Measurements from ENCODE around the gene BAD. TPM values are rescaled to one million over a fixed set of nuclear protein-coding genes. Genes with fewer than 3 reads are reported as not detected.

The BAD gene
- total and polyA plus RNA-seq, 9 donors: 3.4 to 125 (median 63.6) TPM

GRCh38 chr11:64305691-64306562, 21.5 kb upstream of the BAD start:
- peaks cover 2% of the 10 kb centered on the region for H3K27me3 ChIP-seq
- H3K27ac ChIP-seq: no peak overlapping the region
- TF ChIP-seq POLR2A (IDR thresholded peaks at IDR 0.05) (no peak), CTCF (IDR thresholded peaks at IDR 0.05) (no peak), EP300 (IDR thresholded peaks at IDR 0.05) (no peak)
- H3K36me3 ChIP-seq: no peaks in the 10 kb centered on the region
- WGBS, 3 donors: 1 to 6% (median 2%) methylated on average over 30 to 71 of the region's 71 CpGs
- H3K4me3 ChIP-seq: peak overlapping the region; percentile 48
- H3K9me3 ChIP-seq: no peaks in the 10 kb centered on the region
- intact Hi-C loops (cut with DNase I): loop anchor here in 1 of 4 donors (2.0 to 5.0 kb wide), 2 partner anchors 21 to 64 kb away; partner anchors contain the start of genes BAD, FKBP2 and GPR137
- peak; percentile 67 to 81 (median 79) for DNase-seq
- H3K4me1 ChIP-seq (ENCODE audit: insufficient read depth): peaks cover 8% of the 10 kb centered on the region

GRCh38 chr11:64305075-64305690, 20.7 kb upstream of the BAD start, which contains the start of gene ESRRA:
ESRRA (plus strand) TSS chr11:64305524; CDS start chr11:64307180, 1,656 bp downstream.
- peak; percentile 99 for DNase-seq
- Histone ChIP-seq H3K27me3 (peaks cover 2% of the 10 kb centered on the region), H3K36me3 (no peaks in the 10 kb centered on the region), H3K27ac (peak within 1 kb of the TSS in 1 of 2 donors; percentile 55), H3K9me3 (no peaks in the 10 kb centered on the region), H3K4me3 (peak within 1 kb of the TSS; percentile 48), H3K4me1 (ENCODE audit: insufficient read depth) (peaks cover 10% of the 10 kb centered on the region)
- TF ChIP-seq CTCF (IDR thresholded peaks at IDR 0.05) (no peak), POLR2A (IDR thresholded peaks at IDR 0.05) (no peak), EP300 (IDR thresholded peaks at IDR 0.05) (no peak)
- 1 to 2% (median 1%) methylated on average over 30 to 79 of the region's 81 CpGs for WGBS, 3 donors
- intact Hi-C loops (cut with DNase I): loop anchor here in 1 of 4 donors (2.0 to 5.0 kb wide), 2 partner anchors 20 to 63 kb away; partner anchors contain the start of genes BAD, FKBP2 and GPR137

- peak; percentile 79 to 90 (median 88) for DNase-seq
- WGBS, 3 donors: 0% methylated on average over 45 to 46 of the region's 46 CpGs
- Histone ChIP-seq H3K27me3 (peaks cover 8% of the 10 kb centered on the region), H3K4me3 (peak overlapping the region; percentile 48), H3K27ac (peak overlapping the region in 1 of 2 donors; percentile 55), H3K36me3 (no peaks in the 10 kb centered on the region), H3K4me1 (ENCODE audit: insufficient read depth) (peaks cover 13% of the 10 kb centered on the region), H3K9me3 (no peaks in the 10 kb centered on the region)
- intact Hi-C loops (cut with DNase I): loop anchor here in 2 of 4 donors (2.0 to 5.0 kb wide), 3 partner anchors 20 to 102 kb away; partner anchors contain the start of genes BAD (in 1 of the 2), FKBP2 (in 1 of the 2) and GPR137 (in 1 of the 2)
- TF ChIP-seq CTCF (IDR thresholded peaks at IDR 0.05): peak; percentile 74 to 87 (median 81)
- TF ChIP-seq EP300 (IDR thresholded peaks at IDR 0.05): no peak
- TF ChIP-seq POLR2A (IDR thresholded peaks at IDR 0.05): peak; percentile 5
Measured at GRCh38 chr11:64304316-64305072, 20.0 kb upstream of the BAD start.

GRCh38 chr11:64304032-64304315, 19.5 kb upstream of the BAD start:
- H3K4me1 ChIP-seq (ENCODE audit: insufficient read depth): peaks cover 13% of the 10 kb centered on the region
- no peak overlapping the region for H3K4me3 ChIP-seq
- intact Hi-C loops (cut with DNase I): loop anchor here in 2 of 4 donors (2.0 to 5.0 kb wide), 2 partner anchors 19 to 102 kb away; partner anchors contain the start of genes BAD (in 1 of the 2) and GPR137 (in 1 of the 2)
- 49 to 60% (median 53%) methylated on average over 5 of the region's 5 CpGs for WGBS, 3 donors
- DNase-seq: no peak
- TF ChIP-seq EP300 (IDR thresholded peaks at IDR 0.05): no peak
- TF ChIP-seq POLR2A (IDR thresholded peaks at IDR 0.05): no peak
- TF ChIP-seq CTCF (IDR thresholded peaks at IDR 0.05): no peak
- H3K27ac ChIP-seq: no peak overlapping the region
- no peaks in the 10 kb centered on the region for H3K36me3 ChIP-seq
- peaks cover 8% of the 10 kb centered on the region for H3K27me3 ChIP-seq
- no peaks in the 10 kb centered on the region for H3K9me3 ChIP-seq

Data from ovary (tissue), 9 donors.